IPS-15b (cell line): Measurements from ENCODE around the gene TRMT1.

Source experiments
- H3K27me3 ChIP-seq: one replicate; pipeline ENCODE4 v1.6.1; 2013; ENCODE audit warnings: low read length; ENCODE audit not compliant: control insufficient read depth, insufficient read depth
- H3K36me3 ChIP-seq: one replicate; pipeline ENCODE4 v1.6.1; 2013; ENCODE audit warnings: low read length; ENCODE audit not compliant: control insufficient read depth, insufficient read depth
- H3K4me1 ChIP-seq: one replicate; pipeline ENCODE4 v1.6.1; 2013; ENCODE audit warnings: mild to moderate bottlenecking, low read length; ENCODE audit not compliant: control insufficient read depth, insufficient read depth
- H3K4me3 ChIP-seq: one replicate; pipeline ENCODE4 v1.5.1; 2013; ENCODE audit warnings: low read depth, low read length
- H3K9ac ChIP-seq: one replicate; pipeline ENCODE4 v1.6.1; 2013; ENCODE audit warnings: low read depth, mild to moderate bottlenecking, low read length
- H3K9me3 ChIP-seq: one replicate; pipeline ENCODE4 v1.6.1; 2013; ENCODE audit warnings: mild to moderate bottlenecking, low read length; ENCODE audit not compliant: control insufficient read depth, insufficient read depth

Gene TRMT1

DNA sequence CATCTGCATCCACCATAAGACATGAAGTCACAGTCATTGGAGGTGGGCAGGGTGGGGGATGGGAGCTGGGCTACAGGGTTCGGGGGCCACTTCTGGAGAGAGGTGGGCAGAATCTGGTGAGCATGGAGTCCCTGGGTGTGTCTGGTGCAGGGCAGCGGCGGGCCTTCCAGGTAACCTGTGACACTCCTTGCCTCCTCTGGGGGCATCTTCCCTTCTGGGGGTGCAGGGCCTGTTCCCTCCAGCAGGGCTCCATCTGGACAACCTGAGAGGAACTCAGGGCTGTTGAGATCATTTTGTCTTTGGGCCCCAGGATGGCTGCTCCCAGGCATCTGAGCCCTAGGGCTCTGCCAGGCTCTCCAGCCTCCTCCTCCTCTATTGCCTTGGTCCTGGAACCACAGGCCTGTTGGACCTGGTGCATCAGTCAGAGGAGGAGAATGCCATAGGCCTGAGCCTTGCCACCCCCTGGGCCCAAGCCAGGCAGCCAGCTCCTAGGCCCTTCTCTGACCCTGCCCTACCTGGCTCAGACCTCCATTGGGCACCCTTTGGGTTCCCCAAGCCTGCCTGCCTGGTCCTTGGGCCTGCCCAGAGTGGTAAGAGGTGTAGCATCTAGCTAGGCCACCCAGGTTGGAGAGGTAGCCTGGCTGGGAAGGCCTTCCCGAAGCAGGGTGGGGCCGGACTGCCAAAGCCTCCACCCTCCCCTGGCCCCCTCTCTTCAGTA lies 27.2 kb downstream of the TRMT1 start:
- Histone ChIP-seq H3K27me3 (peaks cover 27% of the 10 kb centered on the region), H3K9me3 (no peaks in the 10 kb centered on the region), H3K36me3 (no peaks in the 10 kb centered on the region), H3K4me3 (no peak overlapping the region), H3K9ac (no peak overlapping the region), H3K4me1 (peaks cover 9% of the 10 kb centered on the region)

DNA sequence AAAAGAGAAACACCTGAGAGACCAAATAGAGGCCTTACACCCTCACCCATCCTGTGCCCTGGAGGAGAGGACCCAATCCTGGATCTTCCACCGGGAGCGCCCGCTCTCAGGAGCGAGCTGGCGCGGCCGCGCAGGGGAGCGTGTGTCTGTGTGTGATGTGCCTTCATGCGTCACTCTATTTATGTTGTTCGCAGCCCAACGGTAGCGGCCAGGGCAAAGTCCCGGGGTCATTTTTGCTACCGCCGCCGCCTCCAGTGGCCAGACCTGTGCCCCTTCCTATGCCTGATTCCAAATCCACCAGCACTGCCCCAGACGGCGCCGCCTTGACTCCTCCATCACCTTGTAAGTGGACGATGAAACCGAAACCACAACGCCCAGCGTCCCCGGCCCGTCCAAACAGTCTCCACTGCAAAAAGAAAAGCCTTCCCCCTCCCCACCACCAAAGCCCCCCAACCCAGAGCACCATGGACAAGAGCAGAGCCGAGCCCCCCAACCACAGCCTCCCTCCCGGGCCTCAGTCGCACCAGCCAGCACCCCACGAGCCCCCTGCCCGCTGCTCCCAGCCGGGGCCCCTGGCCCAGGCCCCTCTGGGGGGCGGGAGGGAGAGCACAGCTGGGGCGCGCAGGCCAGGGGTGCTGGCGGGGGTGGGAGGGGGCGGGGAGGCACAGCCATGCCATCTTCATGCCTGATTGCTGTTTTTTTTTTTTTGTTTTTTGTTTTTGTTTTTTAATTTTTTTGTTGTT lies 28.6 kb downstream of the TRMT1 start:
- Histone ChIP-seq H3K4me3 (no peak overlapping the region), H3K9me3 (no peaks in the 10 kb centered on the region), H3K36me3 (no peaks in the 10 kb centered on the region)

DNA sequence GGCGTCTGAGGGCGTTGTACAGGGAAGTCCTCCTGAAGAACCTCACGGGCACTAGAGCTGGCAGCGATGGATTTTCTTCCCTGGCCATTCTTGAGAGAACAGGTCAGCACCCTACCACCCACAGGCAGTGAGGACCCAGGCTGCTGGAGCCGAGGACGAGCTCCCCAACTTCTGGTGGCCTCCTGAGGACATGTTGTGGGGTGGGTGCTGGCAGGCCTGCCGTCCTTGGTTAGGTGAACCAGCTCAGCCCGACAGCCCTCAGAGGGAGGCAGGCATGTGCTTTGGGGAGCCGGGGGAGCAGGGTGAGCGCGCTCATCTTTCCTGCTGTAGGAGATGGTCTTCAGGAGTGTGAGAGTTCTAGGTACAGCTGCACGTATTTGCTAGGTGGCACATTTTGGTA lies 29.2 kb downstream of the TRMT1 start:
- Histone ChIP-seq H3K27me3 (peaks cover 13% of the 10 kb centered on the region), H3K9me3 (no peaks in the 10 kb centered on the region), H3K4me1 (peaks cover 14% of the 10 kb centered on the region), H3K9ac (no peak overlapping the region), H3K4me3 (no peak overlapping the region), H3K36me3 (no peaks in the 10 kb centered on the region)

More for the DNA sequence above, 28.6 kb downstream of the TRMT1 start:
- Histone ChIP-seq H3K27me3 (peaks cover 18% of the 10 kb centered on the region), H3K4me1 (peaks cover 12% of the 10 kb centered on the region), H3K9ac (no peak overlapping the region)

DNA sequence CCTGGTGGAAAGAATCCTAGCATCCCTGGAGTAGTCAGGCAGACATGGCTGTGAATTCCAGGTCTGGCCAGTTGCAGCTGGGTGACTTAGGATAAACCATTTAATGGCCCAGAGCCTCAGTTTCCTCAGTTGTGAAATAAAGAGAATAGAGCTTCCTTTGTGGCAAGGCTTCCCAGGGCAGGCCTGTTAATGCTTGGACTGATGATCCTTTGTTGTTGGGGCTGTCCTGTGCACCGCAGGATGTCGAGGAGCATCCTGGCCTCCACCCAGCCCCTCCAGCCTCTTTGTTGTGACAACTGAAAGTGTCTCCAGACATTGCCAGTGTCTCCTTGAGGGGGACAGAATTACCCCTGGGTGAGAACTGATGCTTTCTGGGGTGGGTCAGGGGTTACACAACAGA lies 30.2 kb downstream of the TRMT1 start:
- H3K9me3 ChIP-seq = no peaks in the 10 kb centered on the region
- H3K27me3 ChIP-seq = peaks cover 7% of the 10 kb centered on the region
- H3K36me3 ChIP-seq = no peaks in the 10 kb centered on the region
- H3K4me1 ChIP-seq = peaks cover 10% of the 10 kb centered on the region
- no peak overlapping the region for H3K9ac ChIP-seq
- H3K4me3 ChIP-seq = no peak overlapping the region

DNA sequence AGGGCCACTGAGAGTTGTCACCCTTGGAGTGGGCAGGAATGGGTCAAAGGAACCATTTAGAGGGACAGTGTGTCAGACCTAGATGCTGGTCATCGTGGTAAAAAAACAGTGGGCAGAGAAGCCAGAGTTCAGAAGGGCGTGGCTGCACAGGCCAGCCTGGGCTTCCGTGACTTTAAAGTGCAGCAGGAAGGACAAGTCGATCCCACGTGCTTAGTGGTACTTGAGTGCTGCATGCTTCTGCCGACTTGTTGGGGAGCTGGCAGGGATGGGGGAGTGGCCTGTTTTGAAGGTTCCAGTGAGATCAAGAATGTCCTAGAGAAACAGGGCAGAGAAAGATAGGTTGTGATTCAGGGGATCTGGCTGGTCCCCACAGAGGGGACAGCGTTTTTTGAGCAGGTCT lies 30.9 kb downstream of the TRMT1 start:
- H3K4me1 ChIP-seq = peaks cover 7% of the 10 kb centered on the region
- no peaks in the 10 kb centered on the region for H3K36me3 ChIP-seq
- H3K27me3 ChIP-seq = peaks cover 7% of the 10 kb centered on the region
- no peak overlapping the region for H3K4me3 ChIP-seq
- no peak overlapping the region for H3K9ac ChIP-seq
- no peaks in the 10 kb centered on the region for H3K9me3 ChIP-seq

DNA sequence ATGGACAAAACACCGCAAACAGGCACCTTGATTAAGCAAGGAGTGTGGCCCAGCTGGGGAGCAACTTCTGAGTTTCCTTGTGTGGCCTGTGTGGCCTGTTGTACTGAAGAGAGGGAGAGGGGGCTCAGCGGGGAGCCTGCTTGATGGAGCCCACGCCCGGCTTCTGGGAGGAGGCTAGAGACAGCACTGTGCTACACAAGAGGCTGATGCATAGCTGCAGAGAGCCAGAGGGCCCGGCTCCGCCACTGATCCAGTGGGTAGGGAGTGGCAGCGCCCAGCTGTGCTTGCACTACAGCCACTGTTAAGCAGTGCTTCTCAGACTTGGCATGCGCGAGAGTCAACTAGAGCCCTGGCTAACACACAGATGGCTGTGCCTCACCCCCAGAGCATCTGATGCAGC lies 32.9 kb downstream of the TRMT1 start:
- peaks cover 8% of the 10 kb centered on the region for H3K27me3 ChIP-seq
- no peaks in the 10 kb centered on the region for H3K36me3 ChIP-seq
- peaks cover 16% of the 10 kb centered on the region for H3K4me1 ChIP-seq
- no peak overlapping the region for H3K4me3 ChIP-seq
- H3K9me3 ChIP-seq = no peaks in the 10 kb centered on the region
- no peak overlapping the region for H3K9ac ChIP-seq

DNA sequence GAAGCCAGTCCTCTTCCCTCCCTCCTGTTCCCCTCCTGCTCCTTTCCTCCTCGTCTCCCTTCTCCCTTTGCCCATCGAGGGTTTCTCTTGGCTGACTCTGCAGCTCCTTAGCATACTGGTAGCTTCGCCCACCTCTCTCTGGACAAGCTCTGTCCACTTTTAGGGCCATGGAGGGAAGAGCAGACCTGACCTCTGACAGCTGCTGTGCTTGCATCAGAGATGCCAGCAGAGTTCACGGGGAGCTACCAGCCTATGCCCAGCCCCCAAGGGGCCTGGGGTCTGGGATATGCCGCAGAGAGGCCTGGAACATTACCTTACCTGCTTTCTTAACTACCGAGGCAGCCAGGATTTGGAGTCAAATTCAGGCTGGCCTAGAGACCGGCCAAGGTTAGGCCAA lies 33.5 kb downstream of the TRMT1 start:
- H3K27me3 ChIP-seq = peaks cover 8% of the 10 kb centered on the region
- H3K4me1 ChIP-seq = peaks cover 18% of the 10 kb centered on the region
- no peak overlapping the region for H3K9ac ChIP-seq
- no peaks in the 10 kb centered on the region for H3K36me3 ChIP-seq
- H3K9me3 ChIP-seq = no peaks in the 10 kb centered on the region
- no peak overlapping the region for H3K4me3 ChIP-seq

DNA sequence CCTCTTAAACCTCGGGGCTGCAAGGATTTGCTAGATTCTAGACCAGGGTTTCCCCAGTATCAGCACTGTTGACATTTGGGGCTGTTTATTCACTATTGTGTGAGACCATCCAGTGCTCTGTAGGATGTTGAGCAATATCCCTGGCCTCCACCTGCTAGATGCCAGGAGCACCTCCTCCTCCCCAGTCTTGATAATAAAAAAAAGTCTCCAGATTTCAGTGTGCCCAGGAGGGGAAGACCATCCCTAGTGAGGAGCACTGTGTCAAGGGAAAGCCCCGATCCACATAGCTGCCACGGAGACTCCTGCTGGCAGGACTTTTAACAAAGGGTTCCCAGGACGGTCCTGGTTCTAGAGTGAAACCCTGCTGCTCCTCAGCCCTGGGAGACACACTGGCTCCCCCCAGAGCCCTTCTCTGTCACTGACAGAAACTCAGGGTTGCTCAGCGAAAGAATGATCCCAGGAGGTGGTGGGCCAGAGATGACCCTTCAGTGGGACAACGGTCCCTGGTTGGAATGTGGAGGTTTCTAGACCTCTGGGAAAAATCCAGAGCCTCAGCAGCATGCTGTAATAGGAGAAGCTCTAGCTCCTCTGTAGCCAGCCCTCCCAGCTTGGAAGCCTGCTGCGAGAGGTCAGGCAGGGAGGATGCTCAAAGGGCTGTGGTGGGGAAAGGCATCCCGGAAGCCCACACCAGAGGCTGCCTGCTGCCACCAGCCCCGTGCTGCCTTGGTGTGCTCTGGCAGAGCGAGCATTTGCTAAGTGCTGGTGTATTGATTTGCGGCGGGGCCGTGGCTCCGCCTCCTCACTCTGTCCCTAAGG lies 34.1 kb downstream of the TRMT1 start:
- Histone ChIP-seq H3K27me3 (peaks cover 10% of the 10 kb centered on the region), H3K4me3 (no peak overlapping the region), H3K9ac (no peak overlapping the region), H3K9me3 (no peaks in the 10 kb centered on the region), H3K4me1 (peaks cover 22% of the 10 kb centered on the region), H3K36me3 (no peaks in the 10 kb centered on the region)

DNA sequence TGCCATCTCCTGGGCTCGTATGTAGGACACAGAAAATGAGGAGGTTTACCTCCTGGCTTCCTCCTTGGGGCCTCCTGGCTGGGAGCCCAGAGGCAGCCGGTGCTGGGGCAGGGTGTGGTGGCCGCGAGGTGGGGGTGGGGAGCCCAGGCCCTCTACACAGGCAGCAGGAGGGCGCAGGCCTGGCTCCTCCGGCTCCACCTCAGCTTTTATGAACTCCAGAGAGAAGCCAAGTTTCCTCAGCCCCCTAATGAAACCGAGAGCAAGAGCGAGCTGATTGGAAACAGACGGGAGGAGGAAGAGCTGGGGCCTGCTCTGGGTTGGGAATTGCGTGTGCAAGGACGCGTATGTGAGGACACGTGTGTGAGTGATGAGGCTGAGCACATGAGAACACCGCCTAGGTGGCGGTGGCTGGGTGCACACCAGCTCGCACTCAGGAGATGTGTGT lies 37.0 kb downstream of the TRMT1 start:
- Histone ChIP-seq H3K9ac (no peak overlapping the region), H3K4me3 (no peak overlapping the region)

DNA sequence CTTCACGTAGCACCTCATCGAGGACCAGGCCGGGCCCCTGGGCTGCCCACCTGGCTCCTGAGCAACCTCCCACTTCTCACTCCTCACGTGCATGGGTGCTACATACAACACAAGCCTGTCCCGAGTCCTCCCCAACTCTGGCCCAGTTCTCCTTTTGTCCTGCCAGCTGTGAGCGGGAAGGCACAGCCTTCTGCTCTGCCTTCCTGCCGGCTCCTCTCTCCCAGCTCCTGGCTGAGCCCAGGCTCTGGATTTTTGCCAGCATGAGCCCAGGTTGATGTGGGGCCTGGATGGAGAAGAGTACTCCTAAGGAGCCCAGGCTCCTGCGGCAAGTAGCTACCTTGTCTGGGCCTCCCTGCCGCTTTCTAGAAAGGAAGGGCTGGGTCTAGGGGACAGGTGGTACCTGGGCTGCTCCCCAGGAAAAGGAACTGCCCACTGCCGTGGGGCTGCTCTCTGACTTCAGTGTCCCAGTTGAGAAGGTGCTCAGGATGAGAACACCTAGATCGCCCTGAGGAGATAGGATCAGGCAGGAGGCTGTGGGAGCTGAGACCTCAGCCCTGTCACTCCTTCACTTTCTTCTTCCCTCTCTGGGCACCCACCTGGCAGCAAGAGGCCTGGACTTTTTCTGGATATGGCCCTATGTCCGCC lies 37.5 kb downstream of the TRMT1 start:
- peaks cover 16% of the 10 kb centered on the region for H3K27me3 ChIP-seq
- H3K4me1 ChIP-seq = peaks cover 22% of the 10 kb centered on the region
- H3K36me3 ChIP-seq = no peaks in the 10 kb centered on the region
- H3K9me3 ChIP-seq = no peaks in the 10 kb centered on the region
- no peak overlapping the region for H3K9ac ChIP-seq
- no peak overlapping the region for H3K4me3 ChIP-seq

More for the DNA sequence above, 37.0 kb downstream of the TRMT1 start:
- Histone ChIP-seq H3K36me3 (no peaks in the 10 kb centered on the region), H3K9me3 (no peaks in the 10 kb centered on the region), H3K4me1 (peaks cover 22% of the 10 kb centered on the region), H3K27me3 (peaks cover 16% of the 10 kb centered on the region)

DNA sequence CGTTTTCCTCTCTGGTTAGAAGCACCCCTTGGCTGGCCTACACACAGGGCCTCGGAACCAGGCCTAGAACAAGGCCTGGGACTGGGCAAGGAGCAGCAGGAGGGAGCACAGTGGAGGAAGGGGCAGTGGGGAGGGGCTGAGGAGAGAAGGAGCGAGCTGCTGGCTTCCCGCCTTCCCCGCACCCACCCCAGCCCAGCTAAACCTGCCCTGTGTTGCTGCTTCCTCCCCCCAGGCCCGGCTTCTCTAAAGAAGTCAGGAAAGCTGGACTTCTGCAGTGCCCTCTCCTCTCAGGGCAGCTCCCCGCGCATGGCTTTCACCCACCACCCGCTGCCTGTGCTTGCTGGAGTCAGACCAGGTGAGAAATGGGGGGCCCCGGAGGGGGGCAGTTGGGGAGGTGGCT lies 38.2 kb downstream of the TRMT1 start:
- Histone ChIP-seq H3K4me1 (peaks cover 22% of the 10 kb centered on the region), H3K9ac (no peak overlapping the region), H3K36me3 (no peaks in the 10 kb centered on the region), H3K9me3 (no peaks in the 10 kb centered on the region), H3K27me3 (peaks cover 16% of the 10 kb centered on the region), H3K4me3 (no peak overlapping the region)
